Calu3 (cell line): ENCODE data around the gene CIBAR2. TPM values are rescaled to one million over a fixed set of nuclear protein-coding genes. Genes with fewer than 3 reads are reported as not detected.

Experiments used
- BruUV-seq: library from RNA; stranded (reverse); fragments of 400-500 nt; replicated peaks from 2 replicates; lab custom pipeline; 2021; lab: Mats Ljungman, UMichigan
- CTCF ChIA-PET: fragments of 300-600 bp; sonication (Branson Sonifier 250); formaldehyde crosslinking; loops from one replicate; lab custom pipeline; 2022; ENCODE audit warnings: antibody characterized with exemption; lab: Charles Lee
- DNase-seq: peaks from one replicate; pipeline ENCODE4 v3.0.0; 2022
- H3K27ac Mint-ChIP-seq: one replicate; pipeline ENCODE4 v1.8.0; 2022; ENCODE audit warnings: mixed read lengths; ENCODE audit not compliant: unreplicated experiment
- H3K27me3 Mint-ChIP-seq: one replicate; pipeline ENCODE4 v1.8.0; 2022; ENCODE audit warnings: mixed read lengths; ENCODE audit not compliant: unreplicated experiment
- H3K36me3 Mint-ChIP-seq: one replicate; pipeline ENCODE4 v1.8.0; 2022; ENCODE audit warnings: mild to moderate bottlenecking, moderate library complexity, mixed read lengths; ENCODE audit not compliant: insufficient read depth, unreplicated experiment
- H3K4me1 Mint-ChIP-seq: one replicate; pipeline ENCODE4 v1.8.0; 2022; ENCODE audit warnings: mild to moderate bottlenecking, low read depth, mixed read lengths; ENCODE audit not compliant: unreplicated experiment
- H3K4me3 Mint-ChIP-seq: one replicate; pipeline ENCODE4 v1.8.0; 2022; ENCODE audit warnings: mild to moderate bottlenecking, low read depth, moderate library complexity, mixed read lengths; ENCODE audit not compliant: unreplicated experiment
- H3K9me3 Mint-ChIP-seq: one replicate; pipeline ENCODE4 v1.8.0; 2022; ENCODE audit warnings: low read depth, mixed read lengths; ENCODE audit not compliant: unreplicated experiment
- intact Hi-C: fragments of 100-400 bp; cut with micrococcal nuclease; formaldehyde crosslinking; loops from one replicate; pipeline ENCODE4 v1.10.0; 2022; ENCODE audit not compliant: unreplicated experiment
- total RNA-seq: library from RNA; stranded (reverse); gene quantifications from 2 replicates; pipeline ENCODE4 v1.2.3, GENCODE V29; 2022
- TF ChIP-seq, protein P1 (sequence below): fragments of 200-600 bp; IDR thresholded peaks from one replicate; pipeline ENCODE4 v1.8.0; 2022; ENCODE audit warnings: antibody characterized with exemption; ENCODE audit not compliant: unreplicated experiment

CIBAR2 gene
- total RNA-seq, 1 experiment from 2014 or later, result not detected

GRCh38 chr16:85086347-85087291 is 25.7 kb downstream of the CIBAR2 start:
- H3K9me3 Mint-ChIP-seq, result no peaks in the 10 kb centered on the region
- TF ChIP-seq, protein P1, sequence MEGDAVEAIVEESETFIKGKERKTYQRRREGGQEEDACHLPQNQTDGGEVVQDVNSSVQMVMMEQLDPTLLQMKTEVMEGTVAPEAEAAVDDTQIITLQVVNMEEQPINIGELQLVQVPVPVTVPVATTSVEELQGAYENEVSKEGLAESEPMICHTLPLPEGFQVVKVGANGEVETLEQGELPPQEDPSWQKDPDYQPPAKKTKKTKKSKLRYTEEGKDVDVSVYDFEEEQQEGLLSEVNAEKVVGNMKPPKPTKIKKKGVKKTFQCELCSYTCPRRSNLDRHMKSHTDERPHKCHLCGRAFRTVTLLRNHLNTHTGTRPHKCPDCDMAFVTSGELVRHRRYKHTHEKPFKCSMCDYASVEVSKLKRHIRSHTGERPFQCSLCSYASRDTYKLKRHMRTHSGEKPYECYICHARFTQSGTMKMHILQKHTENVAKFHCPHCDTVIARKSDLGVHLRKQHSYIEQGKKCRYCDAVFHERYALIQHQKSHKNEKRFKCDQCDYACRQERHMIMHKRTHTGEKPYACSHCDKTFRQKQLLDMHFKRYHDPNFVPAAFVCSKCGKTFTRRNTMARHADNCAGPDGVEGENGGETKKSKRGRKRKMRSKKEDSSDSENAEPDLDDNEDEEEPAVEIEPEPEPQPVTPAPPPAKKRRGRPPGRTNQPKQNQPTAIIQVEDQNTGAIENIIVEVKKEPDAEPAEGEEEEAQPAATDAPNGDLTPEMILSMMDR, result peak; percentile 89
- intact Hi-C loops, result loop anchor here (1.0 to 5.0 kb wide), 3 partner anchors 74 to 161 kb away; partner anchors contain the start of gene ZDHHC7
- H3K27me3 Mint-ChIP-seq, result no peaks in the 10 kb centered on the region
- H3K27ac Mint-ChIP-seq, result no peak overlapping the region
- H3K36me3 Mint-ChIP-seq, result no peaks in the 10 kb centered on the region
- DNase-seq, result peak; percentile 82
- no TSS peak for BruUV-seq
- H3K4me3 Mint-ChIP-seq, result no peak overlapping the region
- CTCF ChIA-PET, result interaction anchor here (0.6 to 1.9 kb wide), 16 partner anchors 9 to 332 kb away, joined by 3 to 12 read pairs (median 5); partner anchors contain the start of gene KIAA0513
- H3K4me1 Mint-ChIP-seq, result peaks cover 9% of the 10 kb centered on the region

- intact Hi-C loops, result loop anchor here (1.0 to 5.0 kb wide), 3 partner anchors 73 to 160 kb away; partner anchors contain the start of gene ZDHHC7
- Mint-ChIP-seq H3K4me1 (peaks cover 9% of the 10 kb centered on the region), H3K27me3 (no peaks in the 10 kb centered on the region), H3K4me3 (no peak overlapping the region), H3K36me3 (no peaks in the 10 kb centered on the region), H3K9me3 (no peaks in the 10 kb centered on the region), H3K27ac (no peak overlapping the region)
- TF ChIP-seq, protein P1, result no peak
- CTCF ChIA-PET, result interaction anchor here (1.9 kb wide), 1 partner anchor 91 kb away, joined by 12 read pairs; no protein-coding TSS in a partner anchor
- DNase-seq, result no peak
- BruUV-seq, result no TSS peak
Measured at GRCh38 chr16:85085721-85086120, 26.6 kb downstream of the CIBAR2 start.

DNA sequence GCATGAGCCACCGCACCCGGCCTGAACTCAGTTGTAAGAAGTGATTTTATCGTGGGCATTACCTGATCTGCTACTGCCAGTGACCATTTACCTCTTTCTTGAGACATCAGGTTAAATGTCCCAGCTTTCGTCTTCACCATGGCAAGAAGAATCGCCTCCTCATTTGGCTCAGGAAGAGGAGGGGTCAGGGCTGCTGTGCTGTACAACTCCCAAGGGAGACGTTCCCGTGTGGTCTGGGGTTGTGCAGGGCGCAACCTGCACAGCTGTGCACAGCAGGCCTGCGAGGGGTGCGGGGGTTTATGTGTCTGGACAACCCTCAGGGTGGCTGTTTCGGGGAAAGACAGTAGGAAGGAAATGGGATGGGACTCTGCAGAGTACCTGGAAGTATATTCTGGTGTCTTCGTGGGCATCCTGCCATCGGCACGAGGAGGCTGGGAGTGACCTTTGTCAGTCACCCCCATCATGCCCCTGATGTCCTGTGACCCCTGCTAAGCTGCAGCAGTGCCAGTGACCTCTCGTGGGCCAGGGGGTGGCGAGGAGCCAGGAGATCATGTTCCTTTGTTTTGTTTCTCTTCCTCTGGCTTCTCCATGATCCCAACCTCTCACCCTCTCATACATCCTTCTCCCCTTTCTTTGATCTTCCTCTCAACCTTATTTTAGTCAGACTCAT is 27.3 kb downstream of the CIBAR2 start:
- CTCF ChIA-PET, result no interaction called here
- Mint-ChIP-seq H3K36me3 (no peaks in the 10 kb centered on the region), H3K4me3 (no peak overlapping the region), H3K9me3 (no peaks in the 10 kb centered on the region), H3K4me1 (peaks cover 9% of the 10 kb centered on the region), H3K27me3 (no peaks in the 10 kb centered on the region), H3K27ac (no peak overlapping the region)
- TF ChIP-seq, protein P1, result no peak
- DNase-seq, result no peak
- intact Hi-C loops, result loop anchor here (5.0 kb wide), 1 partner anchor 73 kb away; the partner anchor contains the start of gene ZDHHC7
- BruUV-seq, result no TSS peak

DNA sequence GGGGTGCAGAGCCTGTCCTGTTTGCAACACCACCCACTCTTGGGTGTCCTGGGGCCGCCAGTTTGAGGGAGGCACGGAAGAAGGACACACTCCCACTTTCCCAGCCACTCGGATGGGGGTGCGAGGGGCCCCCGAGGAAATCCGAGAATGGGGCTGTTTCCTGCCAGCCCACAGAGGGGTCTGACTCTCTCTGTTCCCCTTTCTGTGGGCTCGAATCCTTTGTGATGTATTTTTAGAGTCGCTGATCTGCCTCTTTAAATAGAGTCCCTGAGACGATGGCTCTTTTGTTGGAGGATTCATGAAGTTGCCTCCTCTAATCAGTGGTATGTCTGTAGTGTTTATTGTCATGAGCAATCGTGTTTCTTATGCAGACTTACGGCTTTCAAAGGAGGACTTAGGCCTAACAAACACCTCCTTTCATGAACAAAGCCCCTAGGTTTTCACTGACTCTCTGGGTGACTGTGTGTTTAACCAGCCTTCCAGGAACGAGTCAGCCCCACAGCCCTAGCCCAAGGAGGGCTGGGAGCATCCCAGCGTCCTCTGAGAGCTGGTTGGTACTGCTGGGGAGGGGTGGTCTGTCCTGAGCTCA is 29.1 kb downstream of the CIBAR2 start:
- Mint-ChIP-seq H3K27me3 (no peaks in the 10 kb centered on the region), H3K36me3 (no peaks in the 10 kb centered on the region), H3K27ac (no peak overlapping the region), H3K4me3 (no peak overlapping the region), H3K4me1 (peaks cover 9% of the 10 kb centered on the region), H3K9me3 (no peaks in the 10 kb centered on the region)
- CTCF ChIA-PET, result no interaction called here
- TF ChIP-seq, protein P1, result no peak
- no peak for DNase-seq
- intact Hi-C loops, result no loop called here
- BruUV-seq, result no TSS peak
